Smooth muscle cell (in vitro differentiated cells): ENCODE data around the gene CORO2B. TPM values are rescaled to one million over a fixed set of nuclear protein-coding genes. Genes with fewer than 3 reads are reported as not detected.

Source experiments
- DNase-seq: peaks from one replicate; lab custom pipeline; 2025; ENCODE audit not compliant: unreplicated experiment; lab: John Stamatoyannopoulos, UW
- H2AFZ ChIP-seq: fragments of 200-600 bp; sonication (generic); 2 replicates; pipeline ENCODE4 v1.6.0; 2016; ENCODE audit warnings: antibody characterized with exemption, low read depth, mild to moderate bottlenecking
- H3F3A ChIP-seq: fragments of 200-600 bp; sonication (generic); 2 replicates; pipeline ENCODE4 v1.6.0; 2017; ENCODE audit warnings: antibody characterized with exemption, low read depth
- H3K27ac ChIP-seq: fragments of 200-600 bp; sonication (generic); 2 replicates; pipeline ENCODE4 v1.5.1; 2016; ENCODE audit warnings: low read depth, mild to moderate bottlenecking
- H3K27me3 ChIP-seq: fragments of 200-600 bp; sonication (generic); 2 replicates; pipeline ENCODE4 v1.6.1; 2016; ENCODE audit warnings: low read depth, mild to moderate bottlenecking
- H3K36me3 ChIP-seq: fragments of 200-600 bp; sonication (generic); 2 replicates; pipeline ENCODE4 v1.5.1; 2016; ENCODE audit warnings: low read depth
- H3K4me1 ChIP-seq: fragments of 200-600 bp; sonication (generic); 2 replicates; pipeline ENCODE4 v1.5.1; 2016; ENCODE audit warnings: low read depth
- H3K4me2 ChIP-seq: fragments of 200-600 bp; sonication (generic); 2 replicates; pipeline ENCODE4 v1.6.0; 2016; ENCODE audit warnings: mild to moderate bottlenecking
- H3K4me3 ChIP-seq: fragments of 200-600 bp; sonication (generic); 2 replicates; pipeline ENCODE4 v1.5.1; 2016; ENCODE audit warnings: mild to moderate bottlenecking
- H3K79me2 ChIP-seq: fragments of 200-600 bp; sonication (generic); 2 replicates; pipeline ENCODE4 v1.6.0; 2016; ENCODE audit warnings: low read depth, mild to moderate bottlenecking
- H3K9ac ChIP-seq: fragments of 200-600 bp; sonication (generic); 2 replicates; pipeline ENCODE4 v1.6.0; 2016; ENCODE audit warnings: low read depth
- H3K9me3 ChIP-seq: fragments of 200-600 bp; sonication (generic); replicated peaks from 2 replicates; pipeline ENCODE4 v1.5.1; 2016; ENCODE audit warnings: low read depth
- H4K20me1 ChIP-seq: fragments of 200-600 bp; sonication (generic); 2 replicates; pipeline ENCODE4 v1.6.0; 2016; ENCODE audit warnings: low read depth
- WGBS: methylation state at CpG from one replicate; pipeline ENCODE4 v1.1.7; 2016; ENCODE audit warnings: low lambda C conversion rate; 5-methylcytosine and 5-hydroxymethylcytosine counted together
- polyA plus RNA-seq: library from polyadenylated mRNA; unstranded; fragments of >200 nt; fragmentation: Nextera tagmentation; extraction: Ambion mirVana; gene quantifications from 2 replicates; pipeline ENCODE4 v1.2.1, GENCODE V29; 2016
- total RNA-seq: library from RNA; depleted of rRNA; stranded (reverse); fragments of >200 nt; gene quantifications from 2 replicates; pipeline ENCODE4 v1.2.3, GENCODE V29; 2014
- TF ChIP-seq, protein P1 (sequence below): fragments of 200-600 bp; sonication (generic); IDR thresholded peaks from 2 replicates; pipeline ENCODE4 v1.5.1; 2017; ENCODE audit warnings: borderline replicate concordance, mild to moderate bottlenecking, antibody characterized with exemption; ENCODE audit not compliant: insufficient read depth, poor library complexity, severe bottlenecking

CORO2B gene
- total and polyA plus RNA-seq, 2 experiments from 2014 or later = 0.47 to 0.49 TPM

DNA sequence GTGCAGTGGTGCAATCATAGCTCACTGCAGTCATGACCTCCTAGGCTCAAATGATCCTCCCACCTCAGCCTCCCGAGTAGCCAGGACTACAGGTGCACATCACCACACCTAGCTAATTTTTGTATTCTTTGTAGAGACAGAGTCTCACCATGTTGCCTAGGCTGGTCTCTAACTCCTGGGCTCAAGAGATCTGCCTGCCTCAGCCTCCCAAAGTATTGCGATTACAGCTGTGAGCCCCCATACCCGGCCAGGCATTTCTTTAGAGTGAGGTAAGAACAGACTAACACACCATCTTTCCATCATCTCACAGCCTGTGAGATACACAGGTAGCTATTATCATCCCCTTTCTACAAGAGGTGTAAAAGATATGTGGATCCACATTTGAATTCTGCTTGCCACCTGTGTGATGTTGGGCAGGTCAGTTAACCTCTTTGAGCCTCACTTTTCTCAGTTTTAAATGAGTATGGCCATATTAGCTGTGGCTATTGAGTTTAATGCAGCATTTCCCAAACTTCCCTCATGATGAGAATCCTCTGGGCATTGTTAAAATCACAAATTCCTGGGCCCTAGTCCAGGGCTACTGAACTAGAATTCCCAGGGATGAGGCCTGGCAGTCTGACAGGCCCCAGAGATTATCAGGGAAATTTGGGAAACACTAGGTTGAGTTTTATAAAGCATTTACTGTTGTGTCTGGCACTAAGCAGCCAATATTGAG, 195.9 kb downstream of the CORO2B start:
- Histone ChIP-seq H3K9me3 (no peaks in the 10 kb centered on the region), H3K4me1 (no peaks in the 10 kb centered on the region), H3K36me3 (peaks cover 4% of the 10 kb centered on the region), H2AFZ (no peak overlapping the region), H3K4me3 (no peak overlapping the region), H3F3A (peaks cover 3% of the 10 kb centered on the region), H3K27me3 (no peaks in the 10 kb centered on the region), H4K20me1 (no peaks in the 10 kb centered on the region), H3K9ac (no peak overlapping the region), H3K4me2 (no peak overlapping the region), H3K79me2 (no peaks in the 10 kb centered on the region), H3K27ac (no peak overlapping the region)
- TF ChIP-seq, protein P1, sequence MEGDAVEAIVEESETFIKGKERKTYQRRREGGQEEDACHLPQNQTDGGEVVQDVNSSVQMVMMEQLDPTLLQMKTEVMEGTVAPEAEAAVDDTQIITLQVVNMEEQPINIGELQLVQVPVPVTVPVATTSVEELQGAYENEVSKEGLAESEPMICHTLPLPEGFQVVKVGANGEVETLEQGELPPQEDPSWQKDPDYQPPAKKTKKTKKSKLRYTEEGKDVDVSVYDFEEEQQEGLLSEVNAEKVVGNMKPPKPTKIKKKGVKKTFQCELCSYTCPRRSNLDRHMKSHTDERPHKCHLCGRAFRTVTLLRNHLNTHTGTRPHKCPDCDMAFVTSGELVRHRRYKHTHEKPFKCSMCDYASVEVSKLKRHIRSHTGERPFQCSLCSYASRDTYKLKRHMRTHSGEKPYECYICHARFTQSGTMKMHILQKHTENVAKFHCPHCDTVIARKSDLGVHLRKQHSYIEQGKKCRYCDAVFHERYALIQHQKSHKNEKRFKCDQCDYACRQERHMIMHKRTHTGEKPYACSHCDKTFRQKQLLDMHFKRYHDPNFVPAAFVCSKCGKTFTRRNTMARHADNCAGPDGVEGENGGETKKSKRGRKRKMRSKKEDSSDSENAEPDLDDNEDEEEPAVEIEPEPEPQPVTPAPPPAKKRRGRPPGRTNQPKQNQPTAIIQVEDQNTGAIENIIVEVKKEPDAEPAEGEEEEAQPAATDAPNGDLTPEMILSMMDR = no peak
- no peak for DNase-seq
- 96% methylated on average over 3 of the region's 3 CpGs for WGBS

DNA sequence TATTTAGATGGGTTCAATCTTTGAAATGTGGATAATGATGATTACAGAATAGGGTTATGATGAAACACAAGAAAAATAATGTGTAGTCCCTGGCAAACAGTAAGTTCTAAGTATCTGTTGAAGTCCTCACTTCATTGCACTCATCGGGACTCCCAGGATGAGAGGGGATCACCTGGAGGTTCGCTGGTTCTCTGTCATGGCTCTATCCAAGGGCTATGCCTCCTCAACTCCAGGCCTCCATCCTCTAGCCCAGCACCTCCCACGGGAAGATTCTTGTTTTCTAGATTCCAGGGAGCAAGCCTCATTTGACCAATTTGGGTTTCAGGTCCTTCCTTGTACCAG, 196.4 kb downstream of the CORO2B start:
- WGBS = 93% methylated on average over 3 of the region's 3 CpGs
- H3K27ac ChIP-seq = no peak overlapping the region

DNA sequence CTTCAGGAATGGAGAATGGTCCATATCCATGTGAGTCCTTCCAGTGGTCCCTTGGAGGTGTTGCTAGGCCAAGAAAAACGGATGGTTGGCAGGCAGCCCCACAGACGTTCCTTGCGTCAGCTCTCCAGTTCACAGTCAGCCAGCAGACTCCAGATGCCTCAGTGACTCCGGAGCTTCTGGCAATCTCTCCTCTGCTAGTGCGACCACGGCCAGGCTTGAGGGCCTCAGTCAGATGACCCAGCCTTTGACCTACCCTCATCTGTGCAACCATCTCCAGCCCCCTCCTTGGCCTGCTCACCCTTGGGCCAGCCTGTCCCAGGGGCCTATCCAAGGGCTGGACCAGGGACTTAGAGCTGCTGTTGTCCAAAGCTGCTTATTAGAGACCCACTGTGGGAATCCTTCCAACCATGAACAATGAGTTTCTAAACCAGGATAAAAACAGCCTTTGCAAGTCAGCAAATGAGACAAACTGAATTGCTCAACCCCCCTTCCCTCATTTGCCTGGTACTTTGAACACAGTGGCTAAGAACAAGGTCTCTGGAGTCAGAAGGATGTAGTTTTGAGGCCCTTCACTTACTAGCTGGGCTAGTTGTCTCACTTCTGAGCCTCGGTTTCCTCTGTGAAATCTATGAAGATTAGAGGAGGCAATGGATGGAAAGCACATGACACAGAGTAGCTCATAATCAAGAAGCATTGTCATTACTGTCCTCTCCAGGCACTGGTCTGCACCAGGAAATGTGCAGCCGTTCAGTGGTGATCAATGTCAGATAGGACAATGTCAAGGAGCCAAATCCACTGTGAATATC, 197.1 kb downstream of the CORO2B start:
- DNase-seq = no peak
- H3K4me2 ChIP-seq = no peak overlapping the region
- no peaks in the 10 kb centered on the region for H3K9me3 ChIP-seq
- TF ChIP-seq, protein P1 = no peak
- peaks cover 3% of the 10 kb centered on the region for H3F3A ChIP-seq
- H3K4me1 ChIP-seq = no peaks in the 10 kb centered on the region
- H2AFZ ChIP-seq = no peak overlapping the region
- H3K27ac ChIP-seq = no peak overlapping the region
- H3K79me2 ChIP-seq = no peaks in the 10 kb centered on the region
- H3K27me3 ChIP-seq = no peaks in the 10 kb centered on the region
- 91% methylated on average over 8 of the region's 8 CpGs for WGBS
- H3K9ac ChIP-seq = no peak overlapping the region
- peaks cover 7% of the 10 kb centered on the region for H4K20me1 ChIP-seq
- peaks cover 4% of the 10 kb centered on the region for H3K36me3 ChIP-seq
- H3K4me3 ChIP-seq = no peak overlapping the region

More for the DNA sequence above, 196.4 kb downstream of the CORO2B start:
- no peaks in the 10 kb centered on the region for H3K27me3 ChIP-seq
- no peaks in the 10 kb centered on the region for H3K9me3 ChIP-seq
- H3K4me2 ChIP-seq = no peak overlapping the region
- TF ChIP-seq, protein P1 = no peak
- H3F3A ChIP-seq = peaks cover 3% of the 10 kb centered on the region
- H3K79me2 ChIP-seq = no peaks in the 10 kb centered on the region
- H4K20me1 ChIP-seq = peaks cover 2% of the 10 kb centered on the region
- no peaks in the 10 kb centered on the region for H3K4me1 ChIP-seq
- no peak overlapping the region for H2AFZ ChIP-seq
- H3K9ac ChIP-seq = no peak overlapping the region
- no peak for DNase-seq
- H3K4me3 ChIP-seq = no peak overlapping the region
- H3K36me3 ChIP-seq = peaks cover 4% of the 10 kb centered on the region
